ENCODE results near the gene CAMTA1.

DNA sequence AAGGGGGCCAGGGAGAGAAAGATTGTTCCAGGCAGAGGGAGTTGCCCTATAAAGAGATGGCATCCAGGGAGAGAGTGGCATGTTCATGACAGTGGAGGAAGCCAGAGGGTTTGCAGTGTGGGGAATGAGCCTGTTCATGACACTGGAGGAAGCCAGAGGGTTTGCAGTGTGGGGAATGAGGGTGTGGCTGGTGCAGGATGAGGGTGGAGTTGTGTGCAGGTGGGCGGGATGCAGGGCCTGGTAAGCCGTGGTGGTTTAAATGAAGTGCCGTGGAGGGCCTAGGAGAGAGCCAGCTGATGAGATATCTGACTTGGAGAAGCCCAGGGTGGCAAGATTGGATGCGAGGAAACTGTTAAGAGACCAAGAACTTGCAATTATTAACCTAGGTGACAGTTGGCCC, 131.8 kb downstream of the CAMTA1 start:
- TF ChIP-seq, protein P1, sequence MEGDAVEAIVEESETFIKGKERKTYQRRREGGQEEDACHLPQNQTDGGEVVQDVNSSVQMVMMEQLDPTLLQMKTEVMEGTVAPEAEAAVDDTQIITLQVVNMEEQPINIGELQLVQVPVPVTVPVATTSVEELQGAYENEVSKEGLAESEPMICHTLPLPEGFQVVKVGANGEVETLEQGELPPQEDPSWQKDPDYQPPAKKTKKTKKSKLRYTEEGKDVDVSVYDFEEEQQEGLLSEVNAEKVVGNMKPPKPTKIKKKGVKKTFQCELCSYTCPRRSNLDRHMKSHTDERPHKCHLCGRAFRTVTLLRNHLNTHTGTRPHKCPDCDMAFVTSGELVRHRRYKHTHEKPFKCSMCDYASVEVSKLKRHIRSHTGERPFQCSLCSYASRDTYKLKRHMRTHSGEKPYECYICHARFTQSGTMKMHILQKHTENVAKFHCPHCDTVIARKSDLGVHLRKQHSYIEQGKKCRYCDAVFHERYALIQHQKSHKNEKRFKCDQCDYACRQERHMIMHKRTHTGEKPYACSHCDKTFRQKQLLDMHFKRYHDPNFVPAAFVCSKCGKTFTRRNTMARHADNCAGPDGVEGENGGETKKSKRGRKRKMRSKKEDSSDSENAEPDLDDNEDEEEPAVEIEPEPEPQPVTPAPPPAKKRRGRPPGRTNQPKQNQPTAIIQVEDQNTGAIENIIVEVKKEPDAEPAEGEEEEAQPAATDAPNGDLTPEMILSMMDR (IDR thresholded peaks at IDR 0.05) = no peak
- TF ChIP-seq POLR2AphosphoS5 (IDR thresholded peaks at IDR 0.05) (no peak), POLR2A (IDR thresholded peaks at IDR 0.05) (no peak)
